SK-N-SH treated with all-trans-retinoic acid at 6 μM for 48 hours (cell line): Measurements from ENCODE around the gene SLMAP.

Experiments
- ATAC-seq: fragments of 200-7000 bp; cut with Tn5 transposase; 3 replicates; pipeline ENCODE4 v1.9.1; 2020; ENCODE audit warnings: mild to moderate bottlenecking, moderate library complexity
- BACH2 ChIP-seq: fragments of 250-450 bp; sonication (Bioruptor Pico); IDR thresholded peaks from 2 replicates; pipeline ENCODE4 v1.9.0; 2021; ENCODE audit warnings: mild to moderate bottlenecking, borderline replicate concordance
- CREB5 ChIP-seq: fragments of 250-450 bp; sonication (Bioruptor Pico); IDR thresholded peaks from 2 replicates; pipeline ENCODE4 v1.5.1; 2020; ENCODE audit warnings: low read depth, mild to moderate bottlenecking, moderate library complexity
- CSDC2 ChIP-seq: fragments of 250-450 bp; sonication (Bioruptor Pico); IDR thresholded peaks from 2 replicates; pipeline ENCODE4 v1.5.0; 2020; ENCODE audit warnings: mild to moderate bottlenecking, moderate library complexity
- CSRNP3 ChIP-seq: fragments of 250-450 bp; sonication (Bioruptor Pico); IDR thresholded peaks from 2 replicates; pipeline ENCODE4 v1.5.1; 2021; ENCODE audit warnings: mild to moderate bottlenecking, moderate library complexity
- ESRRG ChIP-seq: fragments of 250-450 bp; sonication (Bioruptor Pico); IDR thresholded peaks from 2 replicates; pipeline ENCODE4 v1.6.1; 2021; ENCODE audit warnings: mild to moderate bottlenecking
- GLIS3 ChIP-seq: fragments of 250-450 bp; sonication (Bioruptor Pico); IDR thresholded peaks from 2 replicates; pipeline ENCODE4 v1.5.0; 2020; ENCODE audit warnings: mild to moderate bottlenecking, moderate library complexity
- ISL1 ChIP-seq: fragments of 250-450 bp; sonication (Bioruptor Pico); IDR thresholded peaks from 2 replicates; pipeline ENCODE4 v2.1.2; 2022; ENCODE audit warnings: mild to moderate bottlenecking, moderate library complexity
- PPARA ChIP-seq: fragments of 250-450 bp; sonication (Bioruptor Pico); IDR thresholded peaks from 2 replicates; pipeline ENCODE4 v1.5.0; 2020; ENCODE audit warnings: mild to moderate bottlenecking, borderline replicate concordance
- RARB ChIP-seq: fragments of 250-450 bp; sonication (Bioruptor Pico); IDR thresholded peaks from 2 replicates; pipeline ENCODE4 v1.8.0; 2021; ENCODE audit warnings: mild to moderate bottlenecking, moderate library complexity
- SNAI2 ChIP-seq: fragments of 250-450 bp; sonication (Bioruptor Pico); IDR thresholded peaks from 2 replicates; pipeline ENCODE4 v1.5.0; 2020; ENCODE audit warnings: mild to moderate bottlenecking, moderate library complexity
- TOX ChIP-seq: fragments of 250-450 bp; sonication (Bioruptor Pico); IDR thresholded peaks from 2 replicates; pipeline ENCODE4 v1.8.0; 2021; ENCODE audit warnings: mild to moderate bottlenecking, moderate library complexity, borderline replicate concordance
- TSHZ2 ChIP-seq: fragments of 250-450 bp; sonication (Bioruptor Pico); IDR thresholded peaks from 2 replicates; pipeline ENCODE4 v1.5.0; 2020; ENCODE audit warnings: mild to moderate bottlenecking, moderate library complexity
- ZC3H10 ChIP-seq: fragments of 250-450 bp; sonication (Bioruptor Pico); IDR thresholded peaks from 2 replicates; pipeline ENCODE4 v1.5.1; 2021; ENCODE audit warnings: mild to moderate bottlenecking, moderate library complexity
- ZFP3 ChIP-seq: fragments of 250-450 bp; sonication (Bioruptor Pico); IDR thresholded peaks from 2 replicates; pipeline ENCODE4 v1.5.0; 2020; ENCODE audit warnings: mild to moderate bottlenecking, moderate library complexity
- ZFP30 ChIP-seq: fragments of 450-650 bp; formaldehyde crosslinking; IDR thresholded peaks from 2 replicates; pipeline ENCODE4 v1.5.0; 2022; ENCODE audit warnings: mild to moderate bottlenecking, moderate library complexity
- ZNF565 ChIP-seq: fragments of 450-650 bp; formaldehyde crosslinking; conservative IDR thresholded peaks from 2 replicates; pipeline ENCODE4 v1.5.0; 2020; ENCODE audit warnings: low read depth, mild to moderate bottlenecking, moderate library complexity
- ZNF70 ChIP-seq: fragments of 450-650 bp; formaldehyde crosslinking; IDR thresholded peaks from 2 replicates; pipeline ENCODE4 v1.5.0; 2020; ENCODE audit warnings: mild to moderate bottlenecking, moderate library complexity
- ZNF8 ChIP-seq: fragments of 450-650 bp; formaldehyde crosslinking; IDR thresholded peaks from 2 replicates; pipeline ENCODE4 v1.5.0; 2020; ENCODE audit warnings: mild to moderate bottlenecking, moderate library complexity
- TF ChIP-seq, protein P1 (sequence below): fragments of 250-450 bp; sonication (Bioruptor Pico); IDR thresholded peaks from 2 replicates; pipeline ENCODE4 v1.8.0; 2020; ENCODE audit warnings: mild to moderate bottlenecking, moderate library complexity, borderline replicate concordance

SLMAP gene, protein sequence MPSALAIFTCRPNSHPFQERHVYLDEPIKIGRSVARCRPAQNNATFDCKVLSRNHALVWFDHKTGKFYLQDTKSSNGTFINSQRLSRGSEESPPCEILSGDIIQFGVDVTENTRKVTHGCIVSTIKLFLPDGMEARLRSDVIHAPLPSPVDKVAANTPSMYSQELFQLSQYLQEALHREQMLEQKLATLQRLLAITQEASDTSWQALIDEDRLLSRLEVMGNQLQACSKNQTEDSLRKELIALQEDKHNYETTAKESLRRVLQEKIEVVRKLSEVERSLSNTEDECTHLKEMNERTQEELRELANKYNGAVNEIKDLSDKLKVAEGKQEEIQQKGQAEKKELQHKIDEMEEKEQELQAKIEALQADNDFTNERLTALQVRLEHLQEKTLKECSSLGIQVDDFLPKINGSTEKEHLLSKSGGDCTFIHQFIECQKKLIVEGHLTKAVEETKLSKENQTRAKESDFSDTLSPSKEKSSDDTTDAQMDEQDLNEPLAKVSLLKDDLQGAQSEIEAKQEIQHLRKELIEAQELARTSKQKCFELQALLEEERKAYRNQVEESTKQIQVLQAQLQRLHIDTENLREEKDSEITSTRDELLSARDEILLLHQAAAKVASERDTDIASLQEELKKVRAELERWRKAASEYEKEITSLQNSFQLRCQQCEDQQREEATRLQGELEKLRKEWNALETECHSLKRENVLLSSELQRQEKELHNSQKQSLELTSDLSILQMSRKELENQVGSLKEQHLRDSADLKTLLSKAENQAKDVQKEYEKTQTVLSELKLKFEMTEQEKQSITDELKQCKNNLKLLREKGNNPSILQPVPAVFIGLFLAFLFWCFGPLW

GRCh38 chr3:57755741-57756527 lies at the start of gene SLMAP:
Gene SLMAP, plus strand, starts transcription at chr3:57756309. Its CDS starts 1,343 bp downstream, at chr3:57757652.
- peak; percentile 97 for ATAC-seq
- 0 out of 2 replicates have a peak, but pooled peaks have one; percentile 44 for TF ChIP-seq ZC3H10 (CRISPR knock-in tag)
- TF ChIP-seq TSHZ2 (CRISPR knock-in tag) = peak; percentile 95
- TF ChIP-seq, protein P1, sequence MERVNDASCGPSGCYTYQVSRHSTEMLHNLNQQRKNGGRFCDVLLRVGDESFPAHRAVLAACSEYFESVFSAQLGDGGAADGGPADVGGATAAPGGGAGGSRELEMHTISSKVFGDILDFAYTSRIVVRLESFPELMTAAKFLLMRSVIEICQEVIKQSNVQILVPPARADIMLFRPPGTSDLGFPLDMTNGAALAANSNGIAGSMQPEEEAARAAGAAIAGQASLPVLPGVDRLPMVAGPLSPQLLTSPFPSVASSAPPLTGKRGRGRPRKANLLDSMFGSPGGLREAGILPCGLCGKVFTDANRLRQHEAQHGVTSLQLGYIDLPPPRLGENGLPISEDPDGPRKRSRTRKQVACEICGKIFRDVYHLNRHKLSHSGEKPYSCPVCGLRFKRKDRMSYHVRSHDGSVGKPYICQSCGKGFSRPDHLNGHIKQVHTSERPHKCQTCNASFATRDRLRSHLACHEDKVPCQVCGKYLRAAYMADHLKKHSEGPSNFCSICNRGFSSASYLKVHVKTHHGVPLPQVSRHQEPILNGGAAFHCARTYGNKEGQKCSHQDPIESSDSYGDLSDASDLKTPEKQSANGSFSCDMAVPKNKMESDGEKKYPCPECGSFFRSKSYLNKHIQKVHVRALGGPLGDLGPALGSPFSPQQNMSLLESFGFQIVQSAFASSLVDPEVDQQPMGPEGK = no peak
- 0 out of 2 replicates have a peak, but pooled peaks have one; percentile 5 for TF ChIP-seq ZNF8 (CRISPR knock-in tag)
- TF ChIP-seq SNAI2 (CRISPR knock-in tag) = peak; percentile 38; the same call in 1 of the 2 replicates
- TF ChIP-seq ZNF70 (CRISPR knock-in tag) = no peak
- peak; percentile 32; the same call in 1 of the 2 replicates for TF ChIP-seq BACH2 (CRISPR knock-in tag)
- TF ChIP-seq ZNF565 (CRISPR knock-in tag) = no peak
- TF ChIP-seq PPARA (CRISPR knock-in tag) = 0 out of 2 replicates have a peak, but pooled peaks have one; percentile 73
- peak; percentile 83 for TF ChIP-seq ZFP3
- no peak for TF ChIP-seq CSDC2 (CRISPR knock-in tag)
- peak; percentile 62 for TF ChIP-seq ISL1 (CRISPR knock-in tag)
- TF ChIP-seq ZFP30 (CRISPR knock-in tag) = no peak
- no peak for TF ChIP-seq CREB5 (CRISPR knock-in tag)
- TF ChIP-seq RARB (CRISPR knock-in tag) = no peak
- TF ChIP-seq, all 23 proteins: peak for 8

GRCh38 chr3:57706462-57706861 lies 49.6 kb upstream of the SLMAP start:
- peak; percentile 83 for ATAC-seq
- TF ChIP-seq CREB5 (CRISPR knock-in tag) (peak; percentile 49; the same call in 1 of the 2 replicates), ISL1 (CRISPR knock-in tag) (peak; percentile 88), ZC3H10 (CRISPR knock-in tag) (peak; percentile 74), GLIS3 (CRISPR knock-in tag) (no peak), ZNF8 (CRISPR knock-in tag) (no peak)

DNA sequence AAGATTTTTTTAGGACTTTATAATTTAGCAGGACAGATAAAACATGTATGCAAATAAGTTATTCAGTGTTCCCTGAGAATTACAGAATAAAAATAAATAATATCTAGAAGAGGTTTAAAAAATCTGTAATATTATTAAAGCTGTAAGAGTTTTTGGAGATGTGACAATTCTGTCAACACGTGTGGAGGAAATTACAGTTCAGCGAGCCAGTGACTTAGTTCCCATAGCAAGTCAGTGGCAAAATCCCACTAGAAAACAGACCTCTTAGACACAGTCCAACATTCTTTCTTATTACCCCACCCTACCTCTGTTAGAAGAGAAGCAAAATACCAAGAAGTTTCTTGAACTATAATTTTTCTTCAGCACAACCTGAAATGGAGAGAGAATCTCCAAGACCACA lies 47.1 kb upstream of the SLMAP start:
- ATAC-seq = no peak; the same call in 2 of the 3 replicates
- TF ChIP-seq TSHZ2 (CRISPR knock-in tag) (no peak), CSRNP3 (CRISPR knock-in tag) (no peak), ZFP3 (no peak), ZC3H10 (CRISPR knock-in tag) (no peak), GLIS3 (CRISPR knock-in tag) (no peak), ZNF565 (CRISPR knock-in tag) (no peak), PPARA (CRISPR knock-in tag) (no peak), CREB5 (CRISPR knock-in tag) (no peak), TOX (CRISPR knock-in tag) (no peak), SNAI2 (CRISPR knock-in tag) (no peak), CSDC2 (CRISPR knock-in tag) (no peak), ESRRG (no peak)
